GM23338 (cell line): ENCODE data around the gene UFSP1. TPM values are rescaled to one million over a fixed set of nuclear protein-coding genes. Genes with fewer than 3 reads are reported as not detected.
"Not testable (repeated sequence)": the region's sequence is repeated elsewhere in the genome, so short reads cannot be mapped to it uniquely, and the experiment has no call there.

ENCODE experiments used
- ATAC-seq: fragments of 200-7000 bp; cut with Tn5 transposase; 3 replicates; pipeline ENCODE4 v1.9.1; 2020
- DNase-seq: peaks from one replicate; pipeline ENCODE4 v3.0.0-alpha.2; 2015; ENCODE audit warnings: low spot score
- H2AFZ ChIP-seq: fragments of 200-600 bp; sonication (generic); 2 replicates; pipeline ENCODE4 v1.8.0; 2016; ENCODE audit warnings: antibody characterized with exemption, mild to moderate bottlenecking, moderate library complexity
- H3F3A ChIP-seq: fragments of 200-600 bp; sonication (generic); replicated peaks from 2 replicates; pipeline ENCODE4 v1.8.0; 2017; ENCODE audit warnings: antibody characterized with exemption, mixed run types, low read depth
- H3K27ac ChIP-seq: fragments of 200-600 bp; sonication (generic); 2 replicates; pipeline ENCODE4 v1.6.1; 2016; ENCODE audit warnings: low read depth
- H3K27me3 ChIP-seq: fragments of 200-600 bp; sonication (generic); 2 replicates; pipeline ENCODE4 v1.8.0; 2016; ENCODE audit warnings: mild to moderate bottlenecking, mixed run types, moderate library complexity; ENCODE audit not compliant: insufficient read depth
- H3K36me3 ChIP-seq: fragments of 200-600 bp; sonication (generic); 2 replicates; pipeline ENCODE4 v1.8.0; 2016; ENCODE audit warnings: mild to moderate bottlenecking; ENCODE audit not compliant: insufficient read depth
- H3K4me1 ChIP-seq: fragments of 200-600 bp; sonication (generic); 2 replicates; pipeline ENCODE4 v1.8.0; 2016; ENCODE audit warnings: mild to moderate bottlenecking, moderate library complexity; ENCODE audit not compliant: insufficient read depth
- H3K4me2 ChIP-seq: fragments of 200-600 bp; sonication (generic); 2 replicates; pipeline ENCODE4 v1.7.1; 2017; ENCODE audit warnings: mixed run types
- H3K4me3 ChIP-seq: fragments of 200-600 bp; sonication (generic); 2 replicates; pipeline ENCODE4 v1.6.1; 2016; ENCODE audit warnings: mixed run types
- H3K79me2 ChIP-seq: fragments of 200-600 bp; sonication (generic); replicated peaks from 2 replicates; pipeline ENCODE4 v1.8.0; 2017; ENCODE audit warnings: mild to moderate bottlenecking; ENCODE audit not compliant: insufficient read depth
- H3K9me2 ChIP-seq: fragments of 200-600 bp; sonication (generic); 2 replicates; pipeline ENCODE4 v1.8.0; 2017; ENCODE audit not compliant: insufficient read depth
- H4K20me1 ChIP-seq: fragments of 200-600 bp; sonication (generic); replicated peaks from 2 replicates; pipeline ENCODE4 v1.8.0; 2017; ENCODE audit warnings: mild to moderate bottlenecking; ENCODE audit not compliant: insufficient read depth
- H3K27ac Mint-ChIP-seq: 2 replicates; pipeline ENCODE4 v1.8.0; 2020; ENCODE audit warnings: inconsistent platforms, mild to moderate bottlenecking, moderate library complexity, mixed read lengths
- H3K27me3 Mint-ChIP-seq: 3 replicates; pipeline ENCODE4 v1.8.0; 2022; ENCODE audit warnings: low read depth, mild to moderate bottlenecking, moderate library complexity, mixed read lengths, inconsistent platforms; ENCODE audit not compliant: insufficient read depth, poor library complexity
- H3K36me3 Mint-ChIP-seq: 3 replicates; pipeline ENCODE4 v1.8.0; 2021; ENCODE audit warnings: low read depth, mild to moderate bottlenecking, inconsistent platforms, moderate library complexity, mixed read lengths
- H3K4me1 Mint-ChIP-seq: 3 replicates; pipeline ENCODE4 v1.8.0; 2020; ENCODE audit warnings: mild to moderate bottlenecking, inconsistent platforms, mixed read lengths
- H3K4me3 Mint-ChIP-seq: 3 replicates; pipeline ENCODE4 v1.8.0; 2021; ENCODE audit warnings: moderate library complexity, mild to moderate bottlenecking, inconsistent platforms, mixed read lengths
- H3K9me3 Mint-ChIP-seq: 3 replicates; pipeline ENCODE4 v1.8.0; 2020; ENCODE audit warnings: moderate library complexity, mild to moderate bottlenecking, inconsistent platforms, mixed read lengths
- EZH2 ChIP-seq: fragments of 200-600 bp; sonication (generic); IDR thresholded peaks from one replicate; pipeline ENCODE4 v1.8.0; 2017; ENCODE audit warnings: antibody characterized with exemption, mild to moderate bottlenecking, low read depth; ENCODE audit not compliant: unreplicated experiment
- EZH2phosphoT487 ChIP-seq: fragments of 200-600 bp; sonication (generic); IDR thresholded peaks from one replicate; pipeline ENCODE4 v1.8.1; 2018; ENCODE audit warnings: antibody characterized with exemption; ENCODE audit not compliant: unreplicated experiment
- NANOG ChIP-seq: IDR thresholded peaks from 2 replicates; pipeline ENCODE4 v1.6.1; 2016; ENCODE audit warnings: antibody characterized with exemption, borderline replicate concordance
- STAT1 ChIP-seq: IDR thresholded peaks from one replicate; pipeline ENCODE4 v1.6.1; 2016; ENCODE audit warnings: antibody characterized with exemption; ENCODE audit not compliant: unreplicated experiment
- ZNF331 ChIP-seq: fragments of 250-450 bp; sonication (Bioruptor Pico); IDR thresholded peaks from 2 replicates; pipeline ENCODE4 v1.5.0; 2020; ENCODE audit warnings: low read depth, mild to moderate bottlenecking, moderate library complexity
- polyA plus RNA-seq: library from polyadenylated mRNA; unstranded; fragments of >200 nt; fragmentation: Nextera tagmentation; extraction: Ambion mirVana; gene quantifications from 2 replicates; pipeline ENCODE4 v1.2.1, GENCODE V29; 2016
- total RNA-seq: library from RNA; depleted of rRNA; stranded (reverse); fragments of >200 nt; shearing (Covaris generic); gene quantifications from 2 replicates; pipeline ENCODE4 v1.2.3, GENCODE V29; 2014
- TF ChIP-seq, protein P1 (sequence below): fragments of 250-450 bp; sonication (Bioruptor Pico); IDR thresholded peaks from 2 replicates; pipeline ENCODE4 v1.5.0; 2020; ENCODE audit warnings: mild to moderate bottlenecking, moderate library complexity
- TF ChIP-seq, protein P2 (sequence below), 2 experiments: fragments of 200-600 bp in 1 of 2; sonication (generic) in 1 of 2; conservative IDR thresholded peaks; 2 replicates each; pipeline versions ENCODE4 v1.5.1 to v1.6.1; 2016 to 2017; ENCODE audit warnings: antibody characterized with exemption in 2 of 2, low read depth in 2 of 2, mild to moderate bottlenecking in 2 of 2, moderate library complexity in 1 of 2

UFSP1 gene
- total and polyA plus RNA-seq, 2 experiments from 2014 or later: 2.0 to 11.8 TPM

DNA sequence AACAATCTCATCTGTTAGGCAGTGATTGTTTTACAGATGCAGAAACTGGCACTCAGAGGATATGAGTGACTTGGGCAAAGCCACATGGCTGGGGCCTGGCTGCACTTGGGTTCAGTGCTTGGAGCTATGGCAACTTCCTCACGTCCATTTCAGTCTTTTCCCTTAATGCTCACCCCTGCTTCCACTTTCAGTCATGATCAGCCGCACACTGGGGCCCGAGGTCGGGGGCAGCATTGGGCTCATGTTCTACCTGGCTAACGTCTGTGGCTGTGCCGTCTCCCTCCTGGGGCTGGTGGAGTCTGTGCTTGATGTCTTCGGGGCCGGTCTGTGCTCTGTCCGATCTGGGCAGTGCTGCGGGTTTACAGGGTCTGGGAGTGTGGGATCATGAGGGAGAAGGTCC lies 34.0 kb downstream of the UFSP1 start:
- no peak overlapping the region for H3K4me2 ChIP-seq
- Mint-ChIP-seq H3K9me3 (no peaks in the 10 kb centered on the region), H3K4me1 (peaks cover 9% of the 10 kb centered on the region; the same call in 2 of the 3 replicates), H3K36me3 (peaks cover 22% of the 10 kb centered on the region), H3K27me3 (peaks cover 15% of the 10 kb centered on the region), H3K4me3 (no peak overlapping the region), H3K27ac (no peak overlapping the region)
- peaks cover under 1% of the 10 kb centered on the region; the same call in 1 of the 2 replicates for H3K36me3 ChIP-seq
- no peak for ATAC-seq
- no peak for DNase-seq
- TF ChIP-seq, protein P1, sequence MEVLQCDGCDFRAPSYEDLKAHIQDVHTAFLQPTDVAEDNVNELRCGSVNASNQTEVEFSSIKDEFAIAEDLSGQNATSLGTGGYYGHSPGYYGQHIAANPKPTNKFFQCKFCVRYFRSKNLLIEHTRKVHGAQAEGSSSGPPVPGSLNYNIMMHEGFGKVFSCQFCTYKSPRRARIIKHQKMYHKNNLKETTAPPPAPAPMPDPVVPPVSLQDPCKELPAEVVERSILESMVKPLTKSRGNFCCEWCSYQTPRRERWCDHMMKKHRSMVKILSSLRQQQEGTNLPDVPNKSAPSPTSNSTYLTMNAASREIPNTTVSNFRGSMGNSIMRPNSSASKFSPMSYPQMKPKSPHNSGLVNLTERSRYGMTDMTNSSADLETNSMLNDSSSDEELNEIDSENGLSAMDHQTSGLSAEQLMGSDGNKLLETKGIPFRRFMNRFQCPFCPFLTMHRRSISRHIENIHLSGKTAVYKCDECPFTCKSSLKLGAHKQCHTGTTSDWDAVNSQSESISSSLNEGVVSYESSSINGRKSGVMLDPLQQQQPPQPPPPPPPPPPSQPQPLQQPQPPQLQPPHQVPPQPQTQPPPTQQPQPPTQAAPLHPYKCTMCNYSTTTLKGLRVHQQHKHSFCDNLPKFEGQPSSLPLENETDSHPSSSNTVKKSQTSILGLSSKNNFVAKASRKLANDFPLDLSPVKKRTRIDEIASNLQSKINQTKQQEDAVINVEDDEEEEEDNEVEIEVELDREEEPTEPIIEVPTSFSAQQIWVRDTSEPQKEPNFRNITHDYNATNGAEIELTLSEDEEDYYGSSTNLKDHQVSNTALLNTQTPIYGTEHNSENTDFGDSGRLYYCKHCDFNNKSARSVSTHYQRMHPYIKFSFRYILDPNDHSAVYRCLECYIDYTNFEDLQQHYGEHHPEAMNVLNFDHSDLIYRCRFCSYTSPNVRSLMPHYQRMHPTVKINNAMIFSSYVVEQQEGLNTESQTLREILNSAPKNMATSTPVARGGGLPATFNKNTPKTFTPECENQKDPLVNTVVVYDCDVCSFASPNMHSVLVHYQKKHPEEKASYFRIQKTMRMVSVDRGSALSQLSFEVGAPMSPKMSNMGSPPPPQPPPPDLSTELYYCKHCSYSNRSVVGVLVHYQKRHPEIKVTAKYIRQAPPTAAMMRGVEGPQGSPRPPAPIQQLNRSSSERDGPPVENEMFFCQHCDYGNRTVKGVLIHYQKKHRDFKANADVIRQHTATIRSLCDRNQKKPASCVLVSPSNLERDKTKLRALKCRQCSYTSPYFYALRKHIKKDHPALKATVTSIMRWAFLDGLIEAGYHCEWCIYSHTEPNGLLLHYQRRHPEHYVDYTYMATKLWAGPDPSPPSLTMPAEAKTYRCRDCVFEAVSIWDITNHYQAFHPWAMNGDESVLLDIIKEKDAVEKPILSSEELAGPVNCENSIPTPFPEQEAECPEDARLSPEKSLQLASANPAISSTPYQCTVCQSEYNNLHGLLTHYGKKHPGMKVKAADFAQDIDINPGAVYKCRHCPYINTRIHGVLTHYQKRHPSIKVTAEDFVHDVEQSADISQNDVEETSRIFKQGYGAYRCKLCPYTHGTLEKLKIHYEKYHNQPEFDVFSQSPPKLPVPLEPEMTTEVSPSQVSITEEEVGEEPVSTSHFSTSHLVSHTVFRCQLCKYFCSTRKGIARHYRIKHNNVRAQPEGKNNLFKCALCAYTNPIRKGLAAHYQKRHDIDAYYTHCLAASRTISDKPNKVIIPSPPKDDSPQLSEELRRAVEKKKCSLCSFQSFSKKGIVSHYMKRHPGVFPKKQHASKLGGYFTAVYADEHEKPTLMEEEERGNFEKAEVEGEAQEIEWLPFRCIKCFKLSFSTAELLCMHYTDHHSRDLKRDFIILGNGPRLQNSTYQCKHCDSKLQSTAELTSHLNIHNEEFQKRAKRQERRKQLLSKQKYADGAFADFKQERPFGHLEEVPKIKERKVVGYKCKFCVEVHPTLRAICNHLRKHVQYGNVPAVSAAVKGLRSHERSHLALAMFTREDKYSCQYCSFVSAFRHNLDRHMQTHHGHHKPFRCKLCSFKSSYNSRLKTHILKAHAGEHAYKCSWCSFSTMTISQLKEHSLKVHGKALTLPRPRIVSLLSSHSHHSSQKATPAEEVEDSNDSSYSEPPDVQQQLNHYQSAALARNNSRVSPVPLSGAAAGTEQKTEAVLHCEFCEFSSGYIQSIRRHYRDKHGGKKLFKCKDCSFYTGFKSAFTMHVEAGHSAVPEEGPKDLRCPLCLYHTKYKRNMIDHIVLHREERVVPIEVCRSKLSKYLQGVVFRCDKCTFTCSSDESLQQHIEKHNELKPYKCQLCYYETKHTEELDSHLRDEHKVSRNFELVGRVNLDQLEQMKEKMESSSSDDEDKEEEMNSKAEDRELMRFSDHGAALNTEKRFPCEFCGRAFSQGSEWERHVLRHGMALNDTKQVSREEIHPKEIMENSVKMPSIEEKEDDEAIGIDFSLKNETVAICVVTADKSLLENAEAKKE (CRISPR knock-in tag): no peak
- TF ChIP-seq EZH2phosphoT487 (no peak), STAT1 (no peak), ZNF331 (CRISPR knock-in tag) (no peak), EZH2 (no peak), NANOG (no peak)
- TF ChIP-seq, protein P2, sequence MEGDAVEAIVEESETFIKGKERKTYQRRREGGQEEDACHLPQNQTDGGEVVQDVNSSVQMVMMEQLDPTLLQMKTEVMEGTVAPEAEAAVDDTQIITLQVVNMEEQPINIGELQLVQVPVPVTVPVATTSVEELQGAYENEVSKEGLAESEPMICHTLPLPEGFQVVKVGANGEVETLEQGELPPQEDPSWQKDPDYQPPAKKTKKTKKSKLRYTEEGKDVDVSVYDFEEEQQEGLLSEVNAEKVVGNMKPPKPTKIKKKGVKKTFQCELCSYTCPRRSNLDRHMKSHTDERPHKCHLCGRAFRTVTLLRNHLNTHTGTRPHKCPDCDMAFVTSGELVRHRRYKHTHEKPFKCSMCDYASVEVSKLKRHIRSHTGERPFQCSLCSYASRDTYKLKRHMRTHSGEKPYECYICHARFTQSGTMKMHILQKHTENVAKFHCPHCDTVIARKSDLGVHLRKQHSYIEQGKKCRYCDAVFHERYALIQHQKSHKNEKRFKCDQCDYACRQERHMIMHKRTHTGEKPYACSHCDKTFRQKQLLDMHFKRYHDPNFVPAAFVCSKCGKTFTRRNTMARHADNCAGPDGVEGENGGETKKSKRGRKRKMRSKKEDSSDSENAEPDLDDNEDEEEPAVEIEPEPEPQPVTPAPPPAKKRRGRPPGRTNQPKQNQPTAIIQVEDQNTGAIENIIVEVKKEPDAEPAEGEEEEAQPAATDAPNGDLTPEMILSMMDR (conservative IDR thresholded peaks at IDR 0.05; ENCODE audit: low read depth in 2 of 2): no peak
- no peaks in the 10 kb centered on the region for H3K27me3 ChIP-seq
- H3K9me2 ChIP-seq: no peaks in the 10 kb centered on the region
- peaks cover 5% of the 10 kb centered on the region; the same call in 1 of the 2 replicates for H3K4me1 ChIP-seq
- H3F3A ChIP-seq: 0 out of 2 replicates have a peak, but pooled peaks cover 3% of the 10 kb centered on the region
- H3K79me2 ChIP-seq: peaks cover 43% of the 10 kb centered on the region
- H3K27ac ChIP-seq: no peak overlapping the region
- H3K4me3 ChIP-seq: no peak overlapping the region
- no peaks in the 10 kb centered on the region for H4K20me1 ChIP-seq
- no peak overlapping the region for H2AFZ ChIP-seq

DNA sequence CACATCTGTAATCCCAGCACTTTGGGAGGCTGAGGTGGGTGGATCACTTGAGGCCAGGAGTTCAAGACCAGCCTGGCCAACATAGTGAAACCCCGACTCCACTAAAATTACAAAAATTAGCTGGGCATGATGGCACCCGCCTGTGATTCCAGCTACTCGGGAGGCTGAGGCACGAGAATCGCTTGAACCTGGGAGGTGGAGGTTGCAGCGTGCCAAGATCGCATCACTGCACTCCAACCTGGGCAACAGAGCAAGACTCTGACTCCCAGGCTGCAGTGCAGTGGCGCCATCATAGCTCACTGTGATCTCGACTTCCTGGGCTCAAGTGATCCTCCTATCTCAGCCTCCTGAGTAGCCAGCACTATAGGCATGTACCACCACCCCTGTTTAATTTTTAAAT lies 34.6 kb downstream of the UFSP1 start:
- H2AFZ ChIP-seq, H3K9me2 ChIP-seq, H3K36me3 ChIP-seq, H3K4me2 ChIP-seq, DNase-seq, H3K27me3 ChIP-seq, H3K4me1 Mint-ChIP-seq, H3F3A ChIP-seq, H3K4me3 Mint-ChIP-seq, H3K4me1 ChIP-seq, H3K9me3 Mint-ChIP-seq, H3K27ac Mint-ChIP-seq, H3K27ac ChIP-seq, H3K4me3 ChIP-seq, H4K20me1 ChIP-seq, ATAC-seq: not testable (repeated sequence)
- peaks cover 16% of the 10 kb centered on the region for H3K36me3 Mint-ChIP-seq
- H3K27me3 Mint-ChIP-seq: peaks cover 14% of the 10 kb centered on the region
- peaks cover 43% of the 10 kb centered on the region for H3K79me2 ChIP-seq
